Eye (tissue), 1 donor: ENCODE data around the gene MRGPRX3.

ENCODE experiments used
- DNase-seq: peaks from one replicate; pipeline ENCODE4 v3.0.0-alpha.2; 2015

The MRGPRX3 gene

GRCh38 chr11:18171377-18172000 lies 39.1 kb downstream of the MRGPRX3 start:
- peak; percentile 46 for DNase-seq

GRCh38 chr11:18172666-18173065 lies 40.3 kb downstream of the MRGPRX3 start, which contains the start of gene MRGPRX4:
MRGPRX4 (plus strand) TSS chr11:18172837; CDS start chr11:18173257, 420 bp downstream.
- no peak for DNase-seq

GRCh38 chr11:18173225-18173866 lies 41.0 kb downstream of the MRGPRX3 start:
- DNase-seq, result no peak
